ENCODE results near the gene MSI2.

MSI2 gene

DNA sequence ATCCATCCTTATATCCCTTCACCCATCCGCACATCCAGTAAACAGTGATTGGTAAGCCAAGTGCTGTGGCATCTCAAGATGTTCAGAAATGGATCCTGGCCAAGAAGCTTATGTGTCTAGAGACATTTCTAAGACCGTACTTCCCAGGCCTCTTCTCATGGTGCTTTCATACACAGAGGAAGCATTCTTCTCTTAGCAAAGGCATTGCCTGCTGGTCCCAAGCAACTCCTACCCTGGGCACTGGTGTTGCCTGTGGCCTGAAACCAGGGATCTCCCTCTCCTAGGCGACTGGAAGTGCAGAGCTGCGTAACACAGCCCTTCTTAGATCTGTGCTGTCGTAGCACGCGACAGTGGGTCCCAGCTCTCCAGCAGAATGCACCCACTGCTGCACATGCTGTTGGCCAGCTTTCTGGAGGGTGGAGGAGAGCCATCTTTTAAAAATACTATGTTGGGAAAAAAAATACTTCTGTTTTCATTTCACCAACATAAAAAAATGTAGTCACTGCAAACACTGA, 305.9 kb downstream of the MSI2 start:
- Histone ChIP-seq H3K4me2 (ENCODE audit: low read length) (no peak overlapping the region), H3K27ac (ENCODE audit: low read depth, low read length) (no peak overlapping the region), H3K18ac (ENCODE audit: low read length) (no peak overlapping the region), H2BK15ac (replicated peaks; ENCODE audit: low read depth) (no peak overlapping the region), H2BK120ac (ENCODE audit: low read depth, low read length) (no peak overlapping the region), H2BK5ac (ENCODE audit: low read length) (no peak overlapping the region), H3K9ac (ENCODE audit: low read length) (no peak overlapping the region), H2AK5ac (ENCODE audit: low read length) (no peak overlapping the region), H3K4me3 (ENCODE audit: low read length) (no peak overlapping the region), H3K23ac (ENCODE audit: low read length) (no peak overlapping the region), H4K8ac (ENCODE audit: low read depth, low read length) (no peak overlapping the region), H3K79me1 (ENCODE audit: low read length) (no peaks in the 10 kb centered on the region), H3K36me3 (ENCODE audit: control insufficient read depth, insufficient read depth, low read length) (no peaks in the 10 kb centered on the region), H3K4me1 (ENCODE audit: control insufficient read depth, low read depth, low read length) (peaks cover 5% of the 10 kb centered on the region), H4K5ac (ENCODE audit: low read length) (no peak overlapping the region), H3K27me3 (ENCODE audit: insufficient read depth, low read length, poor library complexity) (no peaks in the 10 kb centered on the region), H3K79me2 (ENCODE audit: control insufficient read depth, insufficient read depth, low read length) (no peaks in the 10 kb centered on the region), H3K4ac (ENCODE audit: low read depth, low read length) (no peak overlapping the region), H3K56ac (ENCODE audit: low read length) (no peak overlapping the region)
- WGBS (ENCODE audit: extremely low coverage, insufficient coverage, low lambda C conversion rate) = no CpG with 5 or more reads among the region's 7 CpGs
- DNase-seq = no peak

- Histone ChIP-seq H3K4me1 (ENCODE audit: control insufficient read depth, low read depth, low read length) (peaks cover 10% of the 10 kb centered on the region), H2BK120ac (ENCODE audit: low read depth, low read length) (no peak overlapping the region), H2AK5ac (ENCODE audit: low read length) (no peak overlapping the region), H3K79me2 (ENCODE audit: control insufficient read depth, insufficient read depth, low read length) (no peaks in the 10 kb centered on the region), H2BK15ac (replicated peaks; ENCODE audit: low read depth) (no peak overlapping the region), H3K79me1 (ENCODE audit: low read length) (no peaks in the 10 kb centered on the region), H3K27me3 (ENCODE audit: insufficient read depth, low read length, poor library complexity) (no peaks in the 10 kb centered on the region), H3K36me3 (ENCODE audit: control insufficient read depth, insufficient read depth, low read length) (no peaks in the 10 kb centered on the region), H2BK5ac (ENCODE audit: low read length) (no peak overlapping the region), H3K4me2 (ENCODE audit: low read length) (no peak overlapping the region), H3K4ac (ENCODE audit: low read depth, low read length) (no peak overlapping the region), H3K23ac (ENCODE audit: low read length) (no peak overlapping the region), H3K4me3 (ENCODE audit: low read length) (no peak overlapping the region), H3K18ac (ENCODE audit: low read length) (no peak overlapping the region), H3K56ac (ENCODE audit: low read length) (no peak overlapping the region), H3K9ac (ENCODE audit: low read length) (no peak overlapping the region), H4K5ac (ENCODE audit: low read length) (no peak overlapping the region), H3K27ac (ENCODE audit: low read depth, low read length) (no peak overlapping the region), H4K8ac (ENCODE audit: low read depth, low read length) (no peak overlapping the region)
- WGBS (ENCODE audit: extremely low coverage, insufficient coverage, low lambda C conversion rate) = no CpG with 5 or more reads among the region's 8 CpGs
- no peak for DNase-seq
Observed at GRCh38 chr17:57563958-57564357, 307.6 kb downstream of the MSI2 start.

GRCh38 chr17:57565176-57565575, 308.9 kb downstream of the MSI2 start:
- H3K4me3 ChIP-seq (ENCODE audit: low read length) = no peak overlapping the region
- H3K23ac ChIP-seq (ENCODE audit: low read length) = no peak overlapping the region
- no peak overlapping the region for H2BK15ac ChIP-seq (replicated peaks; ENCODE audit: low read depth)
- H2AK5ac ChIP-seq (ENCODE audit: low read length) = no peak overlapping the region
- H3K18ac ChIP-seq (ENCODE audit: low read length) = no peak overlapping the region
- H3K27me3 ChIP-seq (ENCODE audit: insufficient read depth, low read length, poor library complexity) = no peaks in the 10 kb centered on the region
- peaks cover 10% of the 10 kb centered on the region for H3K4me1 ChIP-seq (ENCODE audit: control insufficient read depth, low read depth, low read length)
- no peak overlapping the region for H4K5ac ChIP-seq (ENCODE audit: low read length)
- H3K36me3 ChIP-seq (ENCODE audit: control insufficient read depth, insufficient read depth, low read length) = no peaks in the 10 kb centered on the region
- H3K4ac ChIP-seq (ENCODE audit: low read depth, low read length) = no peak overlapping the region
- no peaks in the 10 kb centered on the region for H3K79me2 ChIP-seq (ENCODE audit: control insufficient read depth, insufficient read depth, low read length)
- WGBS (ENCODE audit: extremely low coverage, insufficient coverage, low lambda C conversion rate) = no CpG with 5 or more reads among the region's 6 CpGs
- no peak overlapping the region for H2BK5ac ChIP-seq (ENCODE audit: low read length)
- H3K79me1 ChIP-seq (ENCODE audit: low read length) = no peaks in the 10 kb centered on the region
- no peak overlapping the region for H3K27ac ChIP-seq (ENCODE audit: low read depth, low read length)
- H2BK120ac ChIP-seq (ENCODE audit: low read depth, low read length) = no peak overlapping the region
- no peak overlapping the region for H4K8ac ChIP-seq (ENCODE audit: low read depth, low read length)
- H3K4me2 ChIP-seq (ENCODE audit: low read length) = no peak overlapping the region
- no peak for DNase-seq
- no peak overlapping the region for H3K56ac ChIP-seq (ENCODE audit: low read length)
- H3K9ac ChIP-seq (ENCODE audit: low read length) = no peak overlapping the region

GRCh38 chr17:57566721-57567120, 310.4 kb downstream of the MSI2 start:
- no peaks in the 10 kb centered on the region for H3K27me3 ChIP-seq (ENCODE audit: insufficient read depth, low read length, poor library complexity)
- no peak for DNase-seq
- no peaks in the 10 kb centered on the region for H3K36me3 ChIP-seq (ENCODE audit: control insufficient read depth, insufficient read depth, low read length)
- H3K4me3 ChIP-seq (ENCODE audit: low read length) = no peak overlapping the region
- no peak overlapping the region for H2BK15ac ChIP-seq (replicated peaks; ENCODE audit: low read depth)
- H2BK5ac ChIP-seq (ENCODE audit: low read length) = no peak overlapping the region
- H2BK120ac ChIP-seq (ENCODE audit: low read depth, low read length) = no peak overlapping the region
- H3K4me1 ChIP-seq (ENCODE audit: control insufficient read depth, low read depth, low read length) = peaks cover 14% of the 10 kb centered on the region
- no peak overlapping the region for H3K18ac ChIP-seq (ENCODE audit: low read length)
- no peak overlapping the region for H4K5ac ChIP-seq (ENCODE audit: low read length)
- no peak overlapping the region for H3K9ac ChIP-seq (ENCODE audit: low read length)
- no CpG with 5 or more reads among the region's 9 CpGs for WGBS (ENCODE audit: extremely low coverage, insufficient coverage, low lambda C conversion rate)
- no peak overlapping the region for H3K4ac ChIP-seq (ENCODE audit: low read depth, low read length)
- no peaks in the 10 kb centered on the region for H3K79me2 ChIP-seq (ENCODE audit: control insufficient read depth, insufficient read depth, low read length)
- no peak overlapping the region for H3K23ac ChIP-seq (ENCODE audit: low read length)
- H4K8ac ChIP-seq (ENCODE audit: low read depth, low read length) = no peak overlapping the region
- H3K79me1 ChIP-seq (ENCODE audit: low read length) = no peaks in the 10 kb centered on the region
- no peak overlapping the region for H3K4me2 ChIP-seq (ENCODE audit: low read length)
- H3K56ac ChIP-seq (ENCODE audit: low read length) = no peak overlapping the region
- H3K27ac ChIP-seq (ENCODE audit: low read depth, low read length) = no peak overlapping the region
- no peak overlapping the region for H2AK5ac ChIP-seq (ENCODE audit: low read length)

- no peaks in the 10 kb centered on the region for H3K79me2 ChIP-seq (ENCODE audit: control insufficient read depth, insufficient read depth, low read length)
- H3K4me3 ChIP-seq (ENCODE audit: low read length) = no peak overlapping the region
- peak overlapping the region; percentile 17 for H3K23ac ChIP-seq (ENCODE audit: low read length)
- no peak overlapping the region for H3K4me2 ChIP-seq (ENCODE audit: low read length)
- peaks cover 14% of the 10 kb centered on the region for H3K4me1 ChIP-seq (ENCODE audit: control insufficient read depth, low read depth, low read length)
- H2AK5ac ChIP-seq (ENCODE audit: low read length) = no peak overlapping the region
- H2BK5ac ChIP-seq (ENCODE audit: low read length) = no peak overlapping the region
- no peak overlapping the region for H2BK120ac ChIP-seq (ENCODE audit: low read depth, low read length)
- H3K36me3 ChIP-seq (ENCODE audit: control insufficient read depth, insufficient read depth, low read length) = no peaks in the 10 kb centered on the region
- no peak overlapping the region for H3K18ac ChIP-seq (ENCODE audit: low read length)
- H3K79me1 ChIP-seq (ENCODE audit: low read length) = no peaks in the 10 kb centered on the region
- no peak overlapping the region for H3K9ac ChIP-seq (ENCODE audit: low read length)
- H3K4ac ChIP-seq (ENCODE audit: low read depth, low read length) = no peak overlapping the region
- no peak overlapping the region for H2BK15ac ChIP-seq (replicated peaks; ENCODE audit: low read depth)
- no CpG with 5 or more reads among the region's 9 CpGs for WGBS (ENCODE audit: extremely low coverage, insufficient coverage, low lambda C conversion rate)
- no peak overlapping the region for H3K56ac ChIP-seq (ENCODE audit: low read length)
- DNase-seq = no peak
- H3K27me3 ChIP-seq (ENCODE audit: insufficient read depth, low read length, poor library complexity) = no peaks in the 10 kb centered on the region
- no peak overlapping the region for H4K5ac ChIP-seq (ENCODE audit: low read length)
- H4K8ac ChIP-seq (ENCODE audit: low read depth, low read length) = no peak overlapping the region
- no peak overlapping the region for H3K27ac ChIP-seq (ENCODE audit: low read depth, low read length)
Observed at GRCh38 chr17:57567251-57567650, 310.9 kb downstream of the MSI2 start.

DNA sequence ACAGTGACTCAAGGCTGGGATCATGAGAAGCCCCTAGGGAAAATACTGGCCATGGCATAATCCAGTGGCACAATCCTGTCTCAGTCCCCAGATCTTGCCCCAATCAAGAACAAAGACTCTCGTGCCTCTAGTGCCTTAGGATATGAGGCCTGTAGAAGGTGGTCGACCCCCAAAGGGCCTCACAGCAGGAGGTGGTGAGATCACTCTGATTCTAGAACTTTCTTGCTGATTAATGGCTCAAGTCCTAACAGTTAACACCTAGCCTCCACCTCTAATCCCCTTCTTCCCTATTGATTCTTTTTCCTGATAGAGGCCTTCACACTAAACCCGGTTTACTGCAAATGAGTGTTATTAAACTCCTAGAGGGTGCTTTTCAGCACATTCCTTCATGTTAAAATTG, 312.0 kb downstream of the MSI2 start:
- no peak overlapping the region for H3K27ac ChIP-seq (ENCODE audit: low read depth, low read length)
- H3K36me3 ChIP-seq (ENCODE audit: control insufficient read depth, insufficient read depth, low read length) = no peaks in the 10 kb centered on the region
- H4K8ac ChIP-seq (ENCODE audit: low read depth, low read length) = no peak overlapping the region
- H3K9ac ChIP-seq (ENCODE audit: low read length) = no peak overlapping the region
- H2AK5ac ChIP-seq (ENCODE audit: low read length) = no peak overlapping the region
- H3K4ac ChIP-seq (ENCODE audit: low read depth, low read length) = no peak overlapping the region
- H3K18ac ChIP-seq (ENCODE audit: low read length) = no peak overlapping the region
- no peak overlapping the region for H4K5ac ChIP-seq (ENCODE audit: low read length)
- no peaks in the 10 kb centered on the region for H3K79me1 ChIP-seq (ENCODE audit: low read length)
- WGBS (ENCODE audit: extremely low coverage, insufficient coverage, low lambda C conversion rate) = no CpG with 5 or more reads among the region's 3 CpGs
- no peak overlapping the region for H3K4me2 ChIP-seq (ENCODE audit: low read length)
- no peak overlapping the region for H2BK15ac ChIP-seq (replicated peaks; ENCODE audit: low read depth)
- peaks cover 14% of the 10 kb centered on the region for H3K4me1 ChIP-seq (ENCODE audit: control insufficient read depth, low read depth, low read length)
- no peak overlapping the region for H2BK120ac ChIP-seq (ENCODE audit: low read depth, low read length)
- DNase-seq = peak; percentile 70
- no peak overlapping the region for H2BK5ac ChIP-seq (ENCODE audit: low read length)
- no peak overlapping the region for H3K56ac ChIP-seq (ENCODE audit: low read length)
- H3K23ac ChIP-seq (ENCODE audit: low read length) = no peak overlapping the region
- H3K27me3 ChIP-seq (ENCODE audit: insufficient read depth, low read length, poor library complexity) = no peaks in the 10 kb centered on the region
- H3K4me3 ChIP-seq (ENCODE audit: low read length) = no peak overlapping the region
- H3K79me2 ChIP-seq (ENCODE audit: control insufficient read depth, insufficient read depth, low read length) = no peaks in the 10 kb centered on the region
